HCT116 (cell line): ENCODE data around the gene TAF1. TPM values are rescaled to one million over a fixed set of nuclear protein-coding genes. Genes with fewer than 3 reads are reported as not detected.
"Not testable (repeated sequence)": the region's sequence is repeated elsewhere in the genome, so short reads cannot be mapped to it uniquely, and the experiment has no call there.

Experiments used
- ATAC-seq: fragments of 200-7000 bp; cut with Tn5 transposase; 2 replicates; pipeline ENCODE4 v1.9.1; 2020; ENCODE audit warnings: mild to moderate bottlenecking, moderate library complexity
- BruUV-seq: library from RNA; stranded (reverse); fragments of 400-500 nt; replicated peaks from 2 replicates; lab custom pipeline; 2021; lab: Mats Ljungman, UMichigan
- CTCF ChIA-PET: fragments of 300-600 bp; sonication (Branson Sonifier 250); formaldehyde crosslinking; loops from one replicate; lab custom pipeline; 2021; ENCODE audit warnings: antibody characterized with exemption; lab: Charles Lee
- POLR2A ChIA-PET: fragments of 300-600, 350-600 bp; sonication (Branson Sonifier 250); formaldehyde crosslinking; loops from one replicate; lab custom pipeline; 2021; ENCODE audit warnings: antibody characterized with exemption; lab: Charles Lee
- RAD21 ChIA-PET, 2 experiments: fragments of 300-600 bp; sonication (Branson Sonifier 250); formaldehyde crosslinking; loops; one replicate each; lab custom pipeline; 2023; ENCODE audit warnings: low total read pairs in 2 of 2; ENCODE audit not compliant: uncharacterized antibody in 2 of 2, unreplicated experiment in 2 of 2, low non-redundant PET in 1 of 2; lab: Charles Lee
- DNase-seq: peaks from one replicate; pipeline ENCODE4 v3.0.0-alpha.2; 2010; ENCODE audit warnings: low read depth, low spot score
- H2AFZ ChIP-seq: fragments of 200-600 bp; shearing (Covaris generic), sonication (generic); 2 replicates; pipeline ENCODE4 v1.6.1; 2017; ENCODE audit warnings: low read depth, mixed run types, mixed read lengths, antibody characterized with exemption, low read length; ENCODE audit not compliant: poor library complexity, severe bottlenecking
- H3K27ac ChIP-seq: 2 replicates; pipeline ENCODE4 v1.5.1; 2012; ENCODE audit warnings: low read depth, low read length
- H3K27me3 ChIP-seq: fragments of 200-600 bp; sonication (generic); 2 replicates; pipeline ENCODE4 v1.6.1; 2016; ENCODE audit warnings: mixed run types, low read length, mixed read lengths; ENCODE audit not compliant: insufficient read depth
- H3K36me3 ChIP-seq, 2 experiments: fragments of 200-500 bp in 1 of 2; fragments of 200-600 bp in 1 of 2; sonication (Bioruptor generic) in 1 of 2; sonication (generic) in 1 of 2; 2 replicates each; pipeline versions ENCODE4 v1.5.1 to v1.6.1; 2014 to 2016; ENCODE audit warnings: low read length in 2 of 2, inconsistent platforms in 1 of 2, mixed read lengths in 1 of 2, mixed run types in 1 of 2; ENCODE audit not compliant: insufficient read depth in 2 of 2, control insufficient read depth in 1 of 2
- H3K4me1 ChIP-seq, 2 experiments: fragments of 200-600 bp in 1 of 2; sonication (generic) in 1 of 2; 2 replicates each; pipeline versions ENCODE4 v1.5.1 to v1.6.1; 2012 to 2017; ENCODE audit warnings: low read length in 2 of 2, inconsistent platforms in 1 of 2, mild to moderate bottlenecking in 1 of 2, mixed read lengths in 1 of 2, mixed run types in 1 of 2, moderate library complexity in 1 of 2; ENCODE audit not compliant: insufficient read depth in 2 of 2, control insufficient read depth in 1 of 2
- H3K4me2 ChIP-seq: fragments of 200-600 bp; sonication (generic); 2 replicates; pipeline ENCODE4 v1.6.1; 2017; ENCODE audit warnings: mixed run types, low read length, mixed read lengths
- H3K4me3 ChIP-seq, 2 experiments: fragments of 200-600 bp in 1 of 2; sonication (generic) in 1 of 2; replicated peaks in 1 of 2; 2 replicates each; pipeline ENCODE4 v1.5.1; 2011 to 2016; ENCODE audit warnings: low read length in 2 of 2, control low read depth in 1 of 2, low read depth in 1 of 2, mild to moderate bottlenecking in 1 of 2, mixed read lengths in 1 of 2, mixed run types in 1 of 2
- H3K79me2 ChIP-seq: fragments of 200-600 bp; sonication (generic); 2 replicates; pipeline ENCODE4 v1.6.1; 2017; ENCODE audit warnings: mild to moderate bottlenecking, mixed run types, low read length, moderate library complexity, mixed read lengths; ENCODE audit not compliant: insufficient read depth
- H3K9ac ChIP-seq: fragments of 200-600 bp; sonication (generic); 2 replicates; pipeline ENCODE4 v1.6.1; 2016; ENCODE audit warnings: low read length, mixed read lengths
- H3K9me2 ChIP-seq: fragments of 200-600 bp; sonication (generic), shearing (Covaris generic); 2 replicates; pipeline ENCODE4 v1.6.1; 2017; ENCODE audit warnings: mixed run types, mild to moderate bottlenecking, moderate library complexity; ENCODE audit not compliant: insufficient read depth
- H3K9me3 ChIP-seq, 2 experiments: fragments of 200-500 bp in 1 of 2; fragments of 200-600 bp in 1 of 2; sonication (Bioruptor generic) in 1 of 2; sonication (generic) in 1 of 2; 2 replicates each; pipeline ENCODE4 v1.6.1; 2014 to 2017; ENCODE audit warnings: low read length in 2 of 2, mixed read lengths in 2 of 2, inconsistent platforms in 1 of 2, low read depth in 1 of 2, mild to moderate bottlenecking in 1 of 2, mixed run types in 1 of 2, moderate library complexity in 1 of 2; ENCODE audit not compliant: control insufficient read depth in 1 of 2, insufficient read depth in 1 of 2
- H4K20me1 ChIP-seq: fragments of 200-600 bp; sonication (generic), shearing (Covaris generic); 2 replicates; pipeline ENCODE4 v1.6.1; 2017; ENCODE audit warnings: mixed run types, mild to moderate bottlenecking, moderate library complexity; ENCODE audit not compliant: insufficient read depth
- ATF3 ChIP-seq: IDR thresholded peaks from 2 replicates; pipeline ENCODE4 v1.6.1; 2012
- CEBPB ChIP-seq: IDR thresholded peaks from 2 replicates; pipeline ENCODE4 v1.6.1; 2012; ENCODE audit warnings: low read depth
- CTCF ChIP-seq, 3 experiments: fragments of 200-600 bp in 1 of 3; sonication (generic) in 1 of 3; IDR thresholded peaks in 2 of 3; conservative IDR thresholded peaks in 1 of 3; 2 replicates each; pipeline ENCODE4 v1.5.1; 2012 to 2017; ENCODE audit warnings: low read depth in 2 of 3, low read length in 2 of 3, antibody characterized with exemption in 1 of 3, borderline replicate concordance in 1 of 3, control low read depth in 1 of 3, mild to moderate bottlenecking in 1 of 3, mixed read lengths in 1 of 3, mixed run types in 1 of 3, moderate library complexity in 1 of 3; ENCODE audit not compliant: insufficient read depth in 1 of 3
- EZH2 ChIP-seq: fragments of 200-600 bp; sonication (generic); IDR thresholded peaks from 2 replicates; pipeline ENCODE4 v1.6.1; 2017; ENCODE audit warnings: antibody characterized with exemption, mixed run types
- FOSL1 ChIP-seq: IDR thresholded peaks from 2 replicates; pipeline ENCODE4 v1.6.1; 2012; ENCODE audit warnings: low read depth
- MAX ChIP-seq: IDR thresholded peaks from 2 replicates; pipeline ENCODE4 v1.6.1; 2012
- POLR2AphosphoS5 ChIP-seq: IDR thresholded peaks from 2 replicates; pipeline ENCODE4 v1.6.1; 2011; ENCODE audit warnings: mild to moderate bottlenecking, low read depth, low read length, moderate library complexity
- SP1 ChIP-seq: IDR thresholded peaks from 2 replicates; pipeline ENCODE4 v1.6.1; 2012; ENCODE audit warnings: low read depth
- YY1 ChIP-seq: IDR thresholded peaks from 2 replicates; pipeline ENCODE4 v1.6.1; 2011; ENCODE audit warnings: low read length, low read depth, moderate library complexity, mild to moderate bottlenecking; ENCODE audit not compliant: insufficient replicate concordance; ENCODE audit errors: extremely low read depth
- intact Hi-C: fragments of 100-400 bp; cut with micrococcal nuclease; formaldehyde crosslinking; loops from 2 replicates; pipeline ENCODE4 v1.10.0; 2022
- total RNA-seq: library from RNA; stranded (reverse); gene quantifications from one replicate; pipeline ENCODE4 v1.2.1, GENCODE V29; 2021; ENCODE audit not compliant: unreplicated experiment

TAF1 gene
- total RNA-seq, 1 experiment from 2014 or later = 27.7 TPM

GRCh38 chrX:71400710-71401109, 34.6 kb downstream of the TAF1 start (continued):
- TF ChIP-seq CTCF (IDR thresholded peaks at IDR 0.05 in 2 of 3, conservative IDR thresholded peaks at IDR 0.05 in 1 of 3; ENCODE audit: borderline replicate concordance in 1 of 3, insufficient read depth in 1 of 3, low read depth in 2 of 3, low read length in 2 of 3) = no peak
- no peak for TF ChIP-seq ATF3
- no peak for TF ChIP-seq MAX
- no peak for TF ChIP-seq YY1
- TF ChIP-seq CEBPB = no peak
- no peak for TF ChIP-seq SP1
- TF ChIP-seq FOSL1 = no peak
- TF ChIP-seq POLR2AphosphoS5 = no peak
- no peak for TF ChIP-seq EZH2

GRCh38 chrX:71416260-71416659, 50.1 kb downstream of the TAF1 start:
- RAD21 ChIA-PET, H3K27me3 ChIP-seq, H3K9me3 ChIP-seq, H2AFZ ChIP-seq, H3K4me3 ChIP-seq, POLR2A ChIA-PET, H3K4me1 ChIP-seq, intact Hi-C loops, H3K4me2 ChIP-seq, ATAC-seq, H4K20me1 ChIP-seq, H3K9me2 ChIP-seq, H3K36me3 ChIP-seq, CTCF ChIA-PET, BruUV-seq, H3K79me2 ChIP-seq, H3K27ac ChIP-seq, DNase-seq, H3K9ac ChIP-seq: not testable (repeated sequence)
